Gastrocnemius medialis (tissue), 4 donors: ENCODE results near the gene CYB561D1.

ENCODE experiments used
- POLR2A ChIP-seq, 2 donors: fragments of 450-650 bp; IDR thresholded peaks; one replicate each; pipeline ENCODE4 v1.6.1; 2017; ENCODE audit warnings: antibody characterized with exemption in 2 of 2, mild to moderate bottlenecking in 2 of 2, moderate library complexity in 2 of 2
- TF ChIP-seq, protein P1 (sequence below), 5 experiments: fragments of 450-650 bp in 3 of 5; fragments of 200-600 bp in 2 of 5; sonication (generic) in 2 of 5; IDR thresholded peaks in 4 of 5; conservative IDR thresholded peaks in 1 of 5; 1 replicate in 4 of 5; 2 replicates in 1 of 5; pipeline ENCODE4 v1.5.1; 2016 to 2019; ENCODE audit warnings: antibody characterized with exemption in 5 of 5, mild to moderate bottlenecking in 3 of 5, moderate library complexity in 3 of 5

DNA sequence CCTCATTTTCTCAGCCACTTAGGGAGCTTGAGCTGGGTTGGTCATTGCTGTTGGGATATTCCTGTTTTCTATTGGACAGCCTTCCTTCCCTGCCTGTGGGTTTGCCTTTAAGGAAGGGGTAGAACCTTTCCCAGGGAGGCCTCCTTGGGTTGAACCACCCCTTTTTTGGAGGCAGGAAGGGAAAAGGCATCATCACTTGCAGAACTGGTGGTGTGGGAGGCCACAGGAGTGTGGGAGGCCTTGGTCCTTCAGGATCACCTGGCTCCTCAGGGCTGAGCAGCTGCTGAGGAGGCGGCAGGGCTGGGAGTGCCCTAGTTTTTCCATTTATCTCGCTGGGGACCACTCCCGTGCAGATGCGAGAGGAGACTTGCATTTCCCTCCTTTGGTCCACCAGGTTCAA, 667 bp upstream of the CYB561D1 start:
- TF ChIP-seq, protein P1, sequence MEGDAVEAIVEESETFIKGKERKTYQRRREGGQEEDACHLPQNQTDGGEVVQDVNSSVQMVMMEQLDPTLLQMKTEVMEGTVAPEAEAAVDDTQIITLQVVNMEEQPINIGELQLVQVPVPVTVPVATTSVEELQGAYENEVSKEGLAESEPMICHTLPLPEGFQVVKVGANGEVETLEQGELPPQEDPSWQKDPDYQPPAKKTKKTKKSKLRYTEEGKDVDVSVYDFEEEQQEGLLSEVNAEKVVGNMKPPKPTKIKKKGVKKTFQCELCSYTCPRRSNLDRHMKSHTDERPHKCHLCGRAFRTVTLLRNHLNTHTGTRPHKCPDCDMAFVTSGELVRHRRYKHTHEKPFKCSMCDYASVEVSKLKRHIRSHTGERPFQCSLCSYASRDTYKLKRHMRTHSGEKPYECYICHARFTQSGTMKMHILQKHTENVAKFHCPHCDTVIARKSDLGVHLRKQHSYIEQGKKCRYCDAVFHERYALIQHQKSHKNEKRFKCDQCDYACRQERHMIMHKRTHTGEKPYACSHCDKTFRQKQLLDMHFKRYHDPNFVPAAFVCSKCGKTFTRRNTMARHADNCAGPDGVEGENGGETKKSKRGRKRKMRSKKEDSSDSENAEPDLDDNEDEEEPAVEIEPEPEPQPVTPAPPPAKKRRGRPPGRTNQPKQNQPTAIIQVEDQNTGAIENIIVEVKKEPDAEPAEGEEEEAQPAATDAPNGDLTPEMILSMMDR (IDR thresholded peaks at IDR 0.05 in 4 of 5, conservative IDR thresholded peaks at IDR 0.05 in 1 of 5) = no peak
- TF ChIP-seq POLR2A (IDR thresholded peaks at IDR 0.05) = no peak
